Ureter (tissue), 1 donor: ENCODE data around the gene FMC1. TPM values are rescaled to one million over a fixed set of nuclear protein-coding genes. Genes with fewer than 3 reads are reported as not detected.
A peak's percentile ranks its signal among the peaks of the same experiment; 100 is the strongest.
"Not testable (repeated sequence)": the region's sequence is repeated elsewhere in the genome, so short reads cannot be mapped to it uniquely, and the experiment has no call there.

Experiments used
- DNase-seq: peaks from one replicate; pipeline ENCODE4 v3.0.0-alpha.2; 2020; ENCODE audit warnings: low spot score
- total RNA-seq: library from RNA; stranded (reverse); gene quantifications from one replicate; pipeline ENCODE4 v1.2.4, GENCODE V29; 2023
- donor health status: DM: yes; HTN: yes; CAD: no.

Gene FMC1
- total RNA-seq, 1 donor from 2014 or later = 7.3 TPM

DNA sequence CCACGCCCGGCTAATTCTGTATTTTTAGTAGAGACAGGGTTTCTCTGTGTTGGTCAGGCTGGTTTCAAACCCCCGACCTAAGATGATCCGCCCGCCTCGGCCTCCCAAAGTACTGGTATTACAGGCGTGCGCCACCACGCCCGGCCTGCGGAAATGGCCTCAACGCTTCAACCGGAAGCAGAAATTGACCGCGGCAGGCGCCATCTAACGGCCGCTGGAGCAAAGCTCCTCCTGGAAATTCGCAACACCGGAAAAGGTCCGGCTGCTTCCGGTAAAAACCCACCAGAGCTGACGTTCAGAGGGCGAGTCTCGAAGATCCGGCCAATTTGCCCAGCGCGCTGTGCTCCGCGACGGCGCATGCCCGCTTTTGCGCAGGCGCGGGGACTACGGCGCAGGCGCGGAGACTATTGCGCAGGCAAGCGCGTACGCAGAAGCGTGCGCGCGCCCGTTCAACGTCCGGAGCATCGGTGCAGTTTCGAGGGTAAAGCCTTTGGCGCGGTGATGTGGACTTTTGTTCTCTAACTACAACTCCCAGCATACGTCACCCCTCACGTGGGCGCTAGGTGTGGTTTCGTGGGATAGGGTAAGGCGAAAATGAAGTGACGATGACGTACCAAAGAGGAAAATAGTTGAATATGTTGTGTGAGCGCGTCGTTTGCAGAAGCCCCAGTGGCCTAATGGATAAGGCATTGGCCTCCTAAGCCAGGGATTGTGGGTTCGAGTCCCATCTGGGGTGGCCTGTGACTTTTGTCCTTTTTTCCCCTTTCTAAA lies 915 bp upstream of the FMC1 start:
- peak; percentile 100 for DNase-seq

DNA sequence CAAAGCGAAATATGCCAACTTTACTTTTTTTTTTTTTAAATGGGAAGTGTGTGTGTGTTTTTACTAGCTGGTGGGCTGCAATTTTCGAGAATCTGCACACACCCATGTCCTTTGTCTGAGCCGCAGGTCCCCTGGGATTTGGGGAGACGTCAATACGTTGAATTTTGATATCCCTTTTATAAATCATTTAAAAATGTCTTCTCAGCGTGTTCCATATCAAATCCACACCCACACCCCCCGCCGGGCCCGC lies 404 bp upstream of the FMC1 start:
- no peak for DNase-seq

DNA sequence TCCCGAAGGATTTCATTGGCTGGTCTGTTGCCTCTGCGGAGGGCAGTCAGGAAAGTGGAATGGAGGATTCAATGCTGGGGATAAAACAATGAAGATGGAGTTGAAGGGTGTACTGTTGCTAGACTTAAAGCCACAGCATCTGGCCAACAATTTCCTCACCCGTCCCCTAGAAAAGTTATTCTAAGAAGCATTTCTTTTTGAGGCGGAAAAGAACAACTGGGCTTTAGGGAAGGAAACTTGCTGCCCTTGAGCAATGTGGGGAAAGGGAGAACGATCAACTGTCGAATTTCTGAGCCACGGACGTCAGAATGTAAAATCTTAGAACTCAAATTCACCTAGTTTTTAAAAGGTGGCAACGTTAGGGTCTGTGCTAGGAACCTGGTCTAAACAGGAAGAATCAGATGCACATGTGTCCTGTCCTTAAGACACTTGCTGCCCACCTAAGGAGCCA lies 664 bp downstream of the FMC1 start:
- DNase-seq = no peak

DNA sequence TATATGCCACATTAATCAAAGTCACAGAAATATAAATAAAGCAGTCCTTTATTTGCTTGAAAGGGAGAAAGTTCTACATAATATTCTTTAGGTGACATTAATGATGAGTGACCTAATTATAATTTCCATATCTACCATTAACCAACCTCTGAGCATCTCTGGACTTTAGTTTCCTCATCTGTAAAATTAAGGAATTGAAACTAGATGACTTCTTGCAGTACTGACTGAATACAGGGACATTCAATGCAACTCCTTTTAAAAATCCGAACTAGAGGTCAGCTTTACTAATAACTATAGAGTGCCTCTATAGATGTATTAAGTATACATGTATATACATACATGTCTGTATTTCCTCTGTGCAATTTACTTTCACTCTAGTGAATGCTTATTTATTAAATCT lies 3.9 kb downstream of the FMC1 start:
- no peak for DNase-seq

DNA sequence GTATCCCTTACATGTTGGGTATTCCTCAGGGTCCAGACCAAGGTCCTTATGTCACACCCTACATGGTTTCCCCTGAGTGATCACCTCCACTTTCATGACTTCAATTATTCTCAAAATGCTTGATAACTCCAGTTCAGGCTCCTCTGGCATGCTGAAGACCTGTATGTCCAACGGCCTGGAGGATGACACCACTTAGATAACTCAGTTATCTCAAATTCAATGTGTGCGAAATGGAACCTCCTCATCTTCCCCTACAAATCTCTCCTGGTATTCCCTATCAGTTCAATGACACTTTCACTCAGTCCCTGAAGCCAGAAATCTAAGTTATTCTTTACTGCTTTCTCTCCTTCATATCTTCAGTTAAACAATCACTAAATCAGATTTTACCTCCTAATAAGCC lies 9.9 kb downstream of the FMC1 start:
- DNase-seq = no peak

DNA sequence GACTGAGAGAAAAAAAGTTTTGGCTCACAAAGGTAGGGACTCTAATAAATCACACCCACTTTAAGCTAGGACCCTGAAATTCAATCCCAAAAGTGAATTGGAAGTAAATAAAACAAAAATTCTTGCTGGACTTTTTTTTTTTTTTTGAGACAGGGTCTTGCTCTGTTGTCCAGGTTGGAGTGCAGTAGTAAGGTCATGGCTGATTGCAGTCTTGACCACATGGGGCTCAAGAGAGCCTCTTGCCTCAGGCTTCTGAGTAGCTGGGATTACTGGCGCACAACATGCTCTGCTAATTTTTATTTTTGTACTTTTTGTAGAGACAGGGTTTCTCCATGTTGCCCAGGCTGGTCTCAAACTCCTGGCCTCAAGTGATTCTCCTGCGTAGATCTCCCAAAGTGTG lies 13.6 kb downstream of the FMC1 start:
- DNase-seq = no peak

DNA sequence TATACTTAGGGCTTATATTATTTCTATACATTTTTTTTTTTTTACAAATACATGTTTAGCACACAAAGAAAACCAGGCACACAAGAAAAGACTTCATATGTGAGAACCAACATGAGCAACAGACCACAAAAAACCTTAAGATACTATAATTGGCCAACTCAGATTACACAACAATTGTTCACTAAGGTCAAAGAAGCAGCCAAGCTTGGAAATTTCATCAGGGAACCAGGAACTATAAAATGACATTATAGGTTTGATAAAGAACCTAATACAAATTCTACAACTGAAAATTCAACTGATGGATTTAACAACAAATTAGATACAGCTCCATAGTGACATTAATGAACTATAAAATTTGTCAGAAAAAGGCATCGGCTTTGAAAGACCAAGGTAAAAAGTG lies 14.2 kb downstream of the FMC1 start:
- no peak for DNase-seq

DNA sequence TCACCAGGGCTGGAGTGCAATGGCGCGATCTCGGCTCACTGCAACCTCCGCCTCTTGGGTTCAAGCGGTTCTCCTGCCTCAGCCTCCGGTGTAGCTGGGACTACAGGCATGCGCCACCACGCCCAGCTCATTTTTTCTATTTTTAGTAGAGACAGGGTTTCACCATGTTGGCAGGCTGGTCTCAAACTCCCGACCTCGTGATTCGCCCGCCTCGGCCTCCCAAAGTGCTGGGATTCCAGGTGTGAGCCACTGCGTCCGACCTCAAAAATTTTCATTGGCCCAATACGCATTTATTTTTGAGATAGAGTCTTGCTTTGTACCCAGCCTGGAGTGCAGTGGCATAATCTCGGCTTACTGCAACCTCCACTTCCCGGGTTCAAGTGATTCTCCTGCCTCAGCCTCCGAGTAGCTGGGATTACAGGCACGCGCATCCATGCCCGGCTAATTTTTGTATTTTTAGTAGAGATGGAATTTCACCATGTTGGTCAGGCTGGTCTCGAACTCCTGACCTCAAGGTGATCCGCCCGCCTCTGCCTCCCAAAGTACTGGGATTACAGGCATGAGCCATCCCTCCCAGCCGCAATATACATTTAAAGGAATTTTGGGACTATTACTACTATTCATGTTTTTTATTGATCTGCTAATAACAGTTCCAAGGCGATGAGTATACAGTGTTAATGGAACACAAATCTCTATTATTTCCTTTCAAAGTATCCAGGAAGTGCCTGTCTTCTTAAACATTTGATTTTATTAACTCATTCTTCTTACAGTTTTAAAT lies 16.8 kb downstream of the FMC1 start:
- not testable (repeated sequence) for DNase-seq

DNA sequence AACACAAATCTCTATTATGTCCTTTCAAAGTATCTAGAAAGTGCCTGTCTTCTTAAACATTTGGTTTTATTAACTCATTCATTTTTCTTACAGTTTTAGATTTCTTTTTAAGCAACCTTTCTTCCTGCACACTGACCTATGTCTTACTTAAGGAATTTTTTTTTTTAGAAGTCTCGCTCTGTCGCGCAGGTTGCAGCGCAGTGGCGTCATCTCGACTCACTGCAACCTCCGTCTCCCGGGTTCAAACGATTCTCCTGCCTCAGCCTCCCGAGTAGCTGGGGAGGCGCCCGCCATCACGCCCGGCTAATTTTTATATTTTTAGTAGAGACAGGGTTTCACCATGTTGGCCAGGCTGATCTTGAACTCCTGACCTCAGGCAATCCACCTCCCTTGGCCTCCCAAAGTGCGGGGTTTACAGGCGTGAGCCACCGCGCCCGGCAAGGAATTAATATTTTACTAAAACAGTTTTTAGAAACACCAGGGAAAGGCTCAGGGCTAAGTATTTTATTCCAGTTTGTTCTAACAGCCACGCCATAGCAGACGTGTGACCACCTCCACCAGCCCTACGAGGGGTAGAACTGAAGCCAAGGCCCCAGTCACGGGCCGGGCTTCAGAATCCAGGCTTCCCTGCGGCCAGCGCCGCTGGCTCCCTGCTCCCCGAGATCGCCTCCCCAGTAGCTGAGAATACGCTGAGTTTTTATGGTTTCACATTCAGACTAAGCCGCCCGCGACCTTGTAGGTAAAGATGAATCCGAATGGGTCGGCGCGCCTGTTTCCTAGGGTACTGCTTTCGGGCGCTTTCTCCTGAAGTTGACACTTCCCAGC lies 17.6 kb downstream of the FMC1 start:
- DNase-seq = no peak

DNA sequence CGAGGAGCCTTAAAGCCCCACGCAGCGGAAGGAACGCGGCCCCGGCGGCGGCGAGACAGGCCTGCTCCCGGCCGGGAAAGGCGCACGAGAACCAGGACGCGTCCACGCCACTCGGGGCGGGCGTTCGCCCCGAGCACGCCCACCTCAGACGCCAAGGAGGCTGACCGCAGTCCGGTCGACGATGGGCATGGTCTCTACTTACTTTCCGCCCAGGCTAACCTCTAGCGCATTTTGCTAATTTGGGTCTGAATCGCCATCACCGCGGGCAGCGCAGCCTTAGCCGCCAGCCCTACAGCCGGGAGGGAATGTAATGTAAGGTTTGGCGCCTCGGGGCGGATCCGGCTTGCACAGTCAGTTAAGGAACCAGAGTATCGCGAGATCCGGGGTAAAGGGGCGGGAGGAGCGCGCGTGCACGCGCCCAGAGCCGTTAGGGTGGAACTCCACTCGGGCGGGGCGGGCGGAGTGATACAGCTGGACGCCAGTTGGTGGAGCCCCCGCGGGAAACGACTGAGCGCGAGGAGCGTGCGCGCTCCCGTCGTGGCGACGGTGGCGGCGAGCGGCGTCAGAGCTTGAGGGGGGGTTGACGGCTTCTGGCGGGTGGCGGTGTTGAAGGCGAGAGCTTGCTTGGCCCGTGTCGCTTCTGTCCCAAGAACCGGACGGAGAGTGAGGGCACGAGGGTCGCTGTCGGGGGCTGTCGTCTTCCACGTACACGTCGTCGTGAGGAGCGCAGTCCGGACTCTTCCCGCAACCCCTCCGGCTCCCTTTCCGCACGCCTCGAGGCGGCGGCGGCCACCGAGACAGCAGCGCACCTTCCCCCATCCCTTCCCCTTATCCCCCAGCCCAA lies 18.5 kb downstream of the FMC1 start, which contains the start of gene LUC7L2:
TSS of gene LUC7L2 (plus strand) at position 529 of the 844 bp plus-strand sequence. CDS start 368 bp downstream, outside the sequence.
- DNase-seq = peak; percentile 100

DNA sequence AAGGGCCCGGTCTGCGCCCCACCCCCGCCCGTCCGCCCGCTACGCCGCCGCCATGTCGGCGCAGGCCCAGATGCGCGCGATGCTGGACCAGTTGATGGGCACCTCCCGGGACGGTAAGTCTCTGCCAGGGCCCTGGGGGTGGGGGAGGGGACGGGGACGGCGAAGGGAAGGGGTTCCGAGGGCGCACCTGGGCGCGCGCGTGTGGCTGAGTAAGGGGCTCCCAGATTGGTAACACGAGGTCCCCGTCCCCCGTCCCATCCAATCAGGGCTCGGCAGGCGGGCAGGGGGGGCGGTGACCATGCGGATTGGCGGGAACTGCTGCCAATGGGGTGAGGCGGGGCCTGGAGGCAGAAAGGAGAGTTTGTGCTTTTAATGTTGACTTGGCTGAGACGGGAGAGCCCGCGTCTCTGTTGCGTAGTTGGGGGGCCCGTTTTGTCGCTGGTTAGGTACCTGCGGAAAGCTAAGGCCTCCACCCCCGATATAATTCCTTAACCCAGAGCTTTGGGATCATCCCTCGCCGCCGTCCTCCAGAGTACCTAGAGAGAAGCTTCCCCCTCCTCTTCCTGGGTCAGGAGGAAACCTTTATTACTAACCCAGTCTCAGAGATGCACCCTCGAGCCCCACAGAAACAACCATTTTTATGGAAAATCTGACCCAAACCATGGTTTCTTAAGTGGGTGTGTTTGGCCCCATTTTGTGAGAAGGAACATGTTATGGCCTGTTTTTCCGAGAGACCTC lies 19.2 kb downstream of the FMC1 start:
- peak; percentile 99 for DNase-seq

DNA sequence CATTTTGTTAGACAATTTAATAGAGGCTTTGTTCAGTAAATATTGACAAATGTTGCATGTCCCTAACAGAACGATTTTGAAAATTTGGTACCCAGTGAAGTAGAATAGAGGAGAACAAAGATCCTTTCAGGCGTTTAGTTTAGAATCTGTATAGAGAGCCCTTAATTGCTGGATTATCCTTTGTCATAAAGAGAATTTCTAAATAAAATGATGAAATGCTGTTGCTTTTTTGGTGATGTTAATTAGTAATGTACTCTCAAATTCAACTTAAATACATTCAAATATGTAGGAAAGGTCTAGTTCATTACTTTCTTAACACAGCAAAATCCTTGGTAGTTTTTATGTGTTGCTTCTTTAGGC lies 19.8 kb downstream of the FMC1 start:
- DNase-seq = no peak

DNA sequence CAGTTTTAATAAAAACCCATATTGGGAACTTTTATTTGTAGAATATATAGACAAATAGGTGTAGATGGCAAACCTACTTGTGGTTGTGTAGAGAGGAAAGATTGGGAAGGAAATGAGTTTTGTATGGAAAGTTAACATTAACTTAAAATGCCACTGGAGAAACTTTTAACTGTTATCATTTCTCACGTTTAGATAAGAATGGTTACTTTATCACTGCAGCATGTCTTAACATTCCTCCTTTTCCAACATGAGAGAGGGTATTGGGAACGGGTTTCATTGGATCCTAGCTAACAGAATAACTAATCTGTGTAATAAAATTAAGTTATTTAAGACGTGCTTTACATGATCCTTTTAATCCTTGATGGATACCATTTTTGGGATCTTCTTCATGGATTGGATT lies 20.4 kb downstream of the FMC1 start:
- no peak for DNase-seq

DNA sequence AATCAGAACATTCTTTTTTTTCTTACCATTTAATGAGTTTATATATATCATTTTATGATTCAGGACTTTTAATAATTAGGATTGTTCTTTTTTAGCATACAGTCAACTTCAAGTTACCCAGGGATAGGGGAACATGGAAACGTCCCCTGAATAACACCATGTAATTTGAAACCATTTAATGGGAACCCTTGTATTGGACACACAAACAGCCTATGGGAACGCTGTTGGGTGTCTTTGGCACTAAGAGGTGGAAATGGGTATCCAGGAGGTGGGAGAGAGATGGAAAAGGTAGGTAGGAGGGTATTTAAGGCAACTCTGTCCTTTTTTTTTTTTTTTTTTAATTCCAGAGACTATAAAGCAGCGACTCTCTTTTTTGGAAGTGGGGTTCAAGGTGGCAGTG lies 21.2 kb downstream of the FMC1 start:
- no peak for DNase-seq

DNA sequence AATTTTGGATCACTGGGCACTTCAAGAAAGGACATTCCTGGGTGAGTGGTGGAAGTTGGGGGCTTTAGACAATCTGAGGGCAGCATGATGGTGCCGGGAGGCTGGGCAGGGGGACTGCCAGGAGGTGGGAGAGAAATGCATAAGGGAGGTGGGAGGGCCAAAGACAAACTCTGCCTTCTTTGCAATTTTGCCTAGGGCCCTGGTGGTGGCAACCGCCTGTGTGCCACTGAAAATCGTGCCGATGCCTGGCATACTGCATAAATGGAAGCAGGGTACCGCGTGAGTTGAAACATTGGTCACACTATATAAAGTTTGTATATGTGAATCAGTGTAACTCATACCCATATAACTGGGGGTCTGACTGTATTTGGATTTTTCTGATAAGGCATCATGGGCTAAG lies 21.8 kb downstream of the FMC1 start:
- no peak for DNase-seq

DNA sequence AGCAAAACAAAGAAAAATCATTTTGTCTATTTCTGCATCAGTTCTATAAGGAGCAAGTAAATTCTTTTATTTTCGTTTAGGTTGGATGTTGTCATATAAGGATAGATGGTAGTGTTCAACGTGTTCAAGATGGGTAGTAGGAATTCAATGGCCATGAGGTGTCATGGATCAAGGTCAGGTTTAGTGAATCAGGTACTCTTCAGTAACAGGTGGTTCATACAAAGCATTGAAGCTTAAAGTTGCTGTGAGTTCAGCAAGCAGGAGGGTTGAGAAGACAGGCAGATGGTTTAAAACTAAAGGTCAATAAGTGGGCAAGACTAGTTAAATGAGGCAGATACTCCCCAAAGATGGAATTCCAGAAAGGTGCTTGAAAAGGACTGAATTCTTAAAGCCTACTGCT lies 24.2 kb downstream of the FMC1 start:
- no peak for DNase-seq

DNA sequence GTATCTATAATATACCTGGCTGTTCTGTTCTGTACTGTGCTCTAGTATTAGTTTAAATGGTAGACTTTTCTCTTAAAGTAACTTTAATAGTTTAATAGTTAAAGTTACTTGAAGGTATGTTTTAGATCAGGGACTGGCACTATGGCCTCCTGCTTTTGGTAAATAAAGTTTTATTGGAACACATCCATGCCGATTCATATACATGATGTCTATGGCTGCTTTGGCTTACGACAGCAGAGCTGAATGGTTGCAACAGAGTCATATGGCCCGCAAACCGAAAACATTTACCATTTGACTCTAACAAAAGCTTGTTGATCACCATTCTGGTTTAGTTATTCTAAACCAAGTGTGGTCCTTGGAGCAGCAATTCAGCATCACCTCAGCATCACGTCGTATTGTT lies 25.3 kb downstream of the FMC1 start:
- no peak for DNase-seq

DNA sequence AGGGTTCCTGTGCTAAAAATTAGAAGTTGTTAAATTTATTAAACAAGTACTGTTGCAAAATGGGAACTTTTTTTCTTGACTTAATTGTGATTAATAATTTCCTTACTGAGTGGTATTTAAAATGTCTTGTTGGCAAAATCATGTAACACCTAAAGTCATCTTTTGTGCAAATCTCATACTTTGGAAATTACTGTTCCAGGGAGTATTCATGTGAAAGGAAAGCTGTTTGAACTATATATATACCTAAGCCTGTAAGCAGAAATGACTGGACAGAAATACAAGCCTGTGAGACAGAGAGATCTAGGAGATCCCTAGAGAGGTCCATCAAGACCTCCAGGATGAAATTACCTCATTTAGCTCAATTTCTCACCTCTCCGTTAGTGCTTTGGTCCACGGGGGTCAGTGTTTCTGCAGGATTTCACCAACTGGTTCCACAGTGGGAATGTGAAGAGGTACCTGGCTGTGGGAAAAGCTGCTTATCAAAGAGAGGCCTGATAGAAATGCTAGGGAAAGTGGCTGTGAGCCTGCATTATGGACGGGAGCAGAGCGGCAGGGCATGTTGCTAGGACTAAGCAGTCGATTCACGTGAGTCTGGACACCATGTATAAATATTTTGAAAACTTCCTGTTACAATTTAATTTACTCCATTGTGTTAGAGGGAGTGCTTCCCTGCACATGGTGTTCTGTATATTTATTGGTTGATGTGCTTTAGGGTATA lies 26.5 kb downstream of the FMC1 start:
- DNase-seq = no peak

DNA sequence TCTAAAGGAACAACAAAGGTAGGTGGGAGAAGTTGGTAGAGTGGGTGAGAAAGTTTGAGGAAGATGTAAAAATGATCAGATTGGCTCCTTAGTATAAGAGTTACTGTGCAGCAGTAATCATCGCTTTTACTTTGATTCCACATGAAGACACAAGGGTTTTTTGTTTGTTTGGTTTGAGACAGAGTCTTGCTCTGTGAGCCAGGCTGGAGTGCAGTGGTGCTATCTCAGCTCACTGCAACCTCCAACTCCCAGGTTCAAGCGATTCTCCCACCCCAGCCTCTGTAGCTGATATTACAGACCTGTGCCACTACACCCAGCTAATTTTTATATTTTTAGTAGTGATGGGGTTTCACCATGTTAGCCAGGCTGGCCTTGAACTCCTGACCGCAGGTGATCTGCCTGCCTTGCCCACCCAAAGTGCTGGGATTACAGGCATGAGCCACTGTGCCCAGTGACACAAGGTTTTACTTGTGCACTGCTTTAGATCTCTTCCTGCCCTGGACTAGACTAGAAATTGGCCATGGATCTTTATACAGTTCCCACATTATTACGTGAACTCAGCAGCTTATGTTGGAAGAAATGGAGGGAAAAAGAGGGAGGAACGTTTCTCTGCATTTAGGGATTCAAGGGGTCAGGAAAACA lies 29.3 kb downstream of the FMC1 start:
- no peak for DNase-seq

DNA sequence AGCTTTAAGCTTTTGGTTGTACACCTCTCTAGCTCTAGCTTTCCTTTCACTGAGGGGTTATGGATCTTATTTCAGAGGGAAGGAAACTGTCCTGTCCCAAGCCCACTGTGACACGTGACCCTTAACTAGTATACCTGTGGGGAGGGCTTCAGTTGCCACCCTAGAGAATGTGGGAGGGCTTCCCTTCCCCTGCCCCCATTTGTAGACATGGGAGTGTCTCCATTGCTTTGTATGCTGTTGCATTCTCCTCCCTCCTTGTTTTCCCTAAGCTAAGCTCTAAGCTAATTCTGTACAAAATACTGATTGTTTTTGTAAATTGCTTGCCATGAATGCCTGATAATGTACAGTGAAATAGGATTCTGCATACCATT lies 29.8 kb downstream of the FMC1 start:
- DNase-seq = no peak
